PC-9 (cell line): Measurements from ENCODE around the gene TRPM5. TPM values are rescaled to one million over a fixed set of nuclear protein-coding genes. Genes with fewer than 3 reads are reported as not detected.

Experiments used
- BruUV-seq: library from RNA; stranded (reverse); fragments of 400-500 nt; replicated peaks from 2 replicates; lab custom pipeline; 2021; lab: Mats Ljungman, UMichigan
- CTCF ChIA-PET: fragments of 300-600 bp; sonication (Branson Sonifier 250); formaldehyde crosslinking; loops from one replicate; lab custom pipeline; 2022; ENCODE audit warnings: antibody characterized with exemption; lab: Charles Lee
- POLR2A ChIA-PET: fragments of 300-600 bp; sonication (Branson Sonifier 250); formaldehyde crosslinking; loops from one replicate; lab custom pipeline; 2022; ENCODE audit warnings: antibody characterized with exemption; ENCODE audit not compliant: unreplicated experiment; lab: Charles Lee
- DNase-seq, 2 experiments: peaks; one replicate each; pipeline versions ENCODE4 v3.0.0 to v3.0.0-alpha.2; 2015 to 2022; ENCODE audit warnings: mixed read lengths in 1 of 2
- H2AFZ ChIP-seq: fragments of 200-600 bp; sonication (generic); 2 replicates; pipeline ENCODE4 v1.8.1; 2017; ENCODE audit warnings: antibody characterized with exemption
- H3F3A ChIP-seq: fragments of 200-600 bp; sonication (generic); 2 replicates; pipeline ENCODE4 v1.8.1; 2017; ENCODE audit warnings: antibody characterized with exemption, mild to moderate bottlenecking, low read depth; ENCODE audit not compliant: insufficient read depth
- H3K27ac ChIP-seq: fragments of 200-600 bp; sonication (generic); 2 replicates; pipeline ENCODE4 v1.6.1; 2016; ENCODE audit warnings: mixed run types
- H3K27me3 ChIP-seq: fragments of 200-600 bp; sonication (generic); 2 replicates; pipeline ENCODE4 v1.6.1; 2016; ENCODE audit warnings: low read depth, mixed run types; ENCODE audit not compliant: insufficient read depth
- H3K36me3 ChIP-seq: fragments of 200-600 bp; sonication (generic); 2 replicates; pipeline ENCODE4 v1.6.1; 2016; ENCODE audit warnings: low read depth, mixed run types
- H3K4me1 ChIP-seq: fragments of 200-600 bp; sonication (generic); replicated peaks from 2 replicates; pipeline ENCODE4 v1.6.1; 2016; ENCODE audit warnings: mixed run types; ENCODE audit not compliant: insufficient read depth
- H3K4me2 ChIP-seq: fragments of 200-600 bp; sonication (generic); 2 replicates; pipeline ENCODE4 v1.6.1; 2017; ENCODE audit warnings: mixed run types
- H3K4me3 ChIP-seq: fragments of 200-600 bp; sonication (generic); 2 replicates; pipeline ENCODE4 v1.6.1; 2016; ENCODE audit warnings: mixed run types
- H3K79me2 ChIP-seq: fragments of 200-600 bp; sonication (generic); 2 replicates; pipeline ENCODE4 v1.6.1; 2017; ENCODE audit warnings: low read depth, mixed run types
- H3K9me2 ChIP-seq: fragments of 200-600 bp; sonication (generic); 2 replicates; pipeline ENCODE4 v1.8.1; 2017; ENCODE audit warnings: mild to moderate bottlenecking; ENCODE audit not compliant: insufficient read depth
- H3K9me3 ChIP-seq: fragments of 200-600 bp; sonication (generic); 2 replicates; pipeline ENCODE4 v1.8.1; 2016; ENCODE audit warnings: low read depth; ENCODE audit not compliant: insufficient read depth
- H4K20me1 ChIP-seq: fragments of 200-600 bp; sonication (generic); 2 replicates; pipeline ENCODE4 v1.8.1; 2017; ENCODE audit not compliant: insufficient read depth
- EZH2 ChIP-seq: fragments of 200-600 bp; sonication (generic); IDR thresholded peaks from 2 replicates; pipeline ENCODE4 v1.8.0; 2017; ENCODE audit warnings: antibody characterized with exemption, low read depth
- intact Hi-C: fragments of 100-400 bp; cut with micrococcal nuclease; formaldehyde crosslinking; loops from one replicate; pipeline ENCODE4 v1.10.0; 2022; ENCODE audit not compliant: unreplicated experiment
- total RNA-seq: library from RNA; stranded (reverse); gene quantifications from 2 replicates; pipeline ENCODE4 v1.2.3, GENCODE V29; 2021
- TF ChIP-seq, protein P1 (sequence below): fragments of 200-600 bp; sonication (generic); conservative IDR thresholded peaks from 2 replicates; pipeline ENCODE4 v1.6.1; 2017; ENCODE audit warnings: mixed run types, antibody characterized with exemption, mild to moderate bottlenecking, moderate library complexity

The TRPM5 gene
- total RNA-seq, 1 experiment from 2014 or later: not detected

DNA sequence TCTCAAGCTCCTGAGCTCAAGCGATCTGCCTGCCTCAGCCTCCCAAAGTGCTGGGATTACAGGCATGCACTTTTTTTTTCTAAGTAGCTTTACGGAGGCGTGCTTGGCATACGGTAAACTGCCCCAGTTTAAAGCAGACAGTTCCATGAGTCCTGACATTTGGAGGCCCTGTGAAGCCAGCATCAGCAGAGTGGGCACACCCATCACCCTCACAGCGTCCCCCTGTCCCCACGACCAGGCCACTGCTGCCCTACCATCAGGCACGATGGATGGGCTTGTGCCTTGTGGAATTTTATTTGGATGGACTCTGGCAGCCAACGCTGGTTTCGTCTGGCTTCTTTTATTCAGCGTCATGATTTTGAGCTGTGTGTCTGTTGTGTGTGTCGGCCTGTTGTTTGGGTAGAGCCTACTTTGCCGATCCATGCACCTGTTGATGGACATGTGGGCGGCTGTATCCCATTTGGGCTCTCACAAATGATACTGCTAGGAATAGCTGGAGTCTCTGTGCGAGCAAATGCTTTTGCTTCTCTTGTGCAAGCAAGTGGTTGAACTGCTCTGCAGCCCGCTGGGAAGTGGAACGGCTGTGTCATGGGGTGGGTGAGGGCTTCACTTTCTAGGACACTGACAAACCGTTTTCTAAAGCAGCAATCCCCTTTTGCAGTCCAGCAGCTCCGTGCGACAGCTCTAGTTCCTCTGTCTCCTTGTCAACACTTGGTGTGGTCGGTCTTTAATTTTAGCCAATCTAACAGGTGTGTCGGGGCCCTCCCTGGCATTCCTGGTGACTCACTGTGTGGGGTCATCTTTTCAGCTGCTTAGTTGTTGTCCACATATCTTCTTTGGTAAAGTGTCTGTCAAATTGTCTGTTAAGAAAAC is 24.3 kb upstream of the TRPM5 start:
- H3K4me3 ChIP-seq: no peak overlapping the region
- no peaks in the 10 kb centered on the region for H3K9me3 ChIP-seq
- H3K9me2 ChIP-seq: no peaks in the 10 kb centered on the region
- no peaks in the 10 kb centered on the region for H3F3A ChIP-seq
- no peak overlapping the region for H3K27ac ChIP-seq
- H3K79me2 ChIP-seq: no peaks in the 10 kb centered on the region
- H3K36me3 ChIP-seq: no peaks in the 10 kb centered on the region
- H2AFZ ChIP-seq: no peak overlapping the region
- no peak for DNase-seq
- TF ChIP-seq, protein P1, sequence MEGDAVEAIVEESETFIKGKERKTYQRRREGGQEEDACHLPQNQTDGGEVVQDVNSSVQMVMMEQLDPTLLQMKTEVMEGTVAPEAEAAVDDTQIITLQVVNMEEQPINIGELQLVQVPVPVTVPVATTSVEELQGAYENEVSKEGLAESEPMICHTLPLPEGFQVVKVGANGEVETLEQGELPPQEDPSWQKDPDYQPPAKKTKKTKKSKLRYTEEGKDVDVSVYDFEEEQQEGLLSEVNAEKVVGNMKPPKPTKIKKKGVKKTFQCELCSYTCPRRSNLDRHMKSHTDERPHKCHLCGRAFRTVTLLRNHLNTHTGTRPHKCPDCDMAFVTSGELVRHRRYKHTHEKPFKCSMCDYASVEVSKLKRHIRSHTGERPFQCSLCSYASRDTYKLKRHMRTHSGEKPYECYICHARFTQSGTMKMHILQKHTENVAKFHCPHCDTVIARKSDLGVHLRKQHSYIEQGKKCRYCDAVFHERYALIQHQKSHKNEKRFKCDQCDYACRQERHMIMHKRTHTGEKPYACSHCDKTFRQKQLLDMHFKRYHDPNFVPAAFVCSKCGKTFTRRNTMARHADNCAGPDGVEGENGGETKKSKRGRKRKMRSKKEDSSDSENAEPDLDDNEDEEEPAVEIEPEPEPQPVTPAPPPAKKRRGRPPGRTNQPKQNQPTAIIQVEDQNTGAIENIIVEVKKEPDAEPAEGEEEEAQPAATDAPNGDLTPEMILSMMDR: no peak
- TF ChIP-seq EZH2: no peak
- no peaks in the 10 kb centered on the region for H3K4me1 ChIP-seq
- POLR2A ChIA-PET: no interaction called here
- H4K20me1 ChIP-seq: no peaks in the 10 kb centered on the region
- no peak overlapping the region for H3K4me2 ChIP-seq
- CTCF ChIA-PET: interaction anchor here (0.7 kb wide), 1 partner anchor 59 kb away, joined by 3 read pairs; no protein-coding TSS in a partner anchor
- H3K27me3 ChIP-seq: peaks cover 6% of the 10 kb centered on the region; the same call in 1 of the 2 replicates
- intact Hi-C loops: no loop called here
- no TSS peak for BruUV-seq

DNA sequence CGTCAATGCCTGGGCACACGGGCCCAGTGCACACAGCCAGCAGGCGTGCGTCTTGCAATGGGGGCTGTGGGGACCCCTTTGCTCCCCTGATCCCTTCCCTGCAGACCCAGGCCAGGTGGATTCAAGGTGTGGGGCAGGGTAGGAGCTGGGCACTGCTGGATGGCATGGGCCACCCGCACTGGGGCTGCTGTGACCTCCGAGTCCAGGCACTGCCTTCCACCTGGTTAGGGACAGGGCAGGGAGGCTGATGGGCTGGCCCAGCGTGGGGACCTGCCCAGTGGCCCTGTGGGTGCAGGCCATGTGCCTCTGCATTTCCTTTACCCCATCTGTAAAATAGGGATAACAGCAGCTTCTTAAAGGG is 23.4 kb upstream of the TRPM5 start:
- Histone ChIP-seq H3K4me2 (no peak overlapping the region), H3K9me3 (no peaks in the 10 kb centered on the region), H4K20me1 (no peaks in the 10 kb centered on the region), H3K27ac (no peak overlapping the region), H2AFZ (no peak overlapping the region), H3K79me2 (no peaks in the 10 kb centered on the region), H3K9me2 (no peaks in the 10 kb centered on the region), H3F3A (no peaks in the 10 kb centered on the region), H3K36me3 (no peaks in the 10 kb centered on the region), H3K4me3 (no peak overlapping the region), H3K27me3 (peaks cover 6% of the 10 kb centered on the region; the same call in 1 of the 2 replicates), H3K4me1 (no peaks in the 10 kb centered on the region)
- TF ChIP-seq EZH2: no peak
- TF ChIP-seq, protein P1: no peak
- CTCF ChIA-PET: no interaction called here
- intact Hi-C loops: no loop called here
- POLR2A ChIA-PET: no interaction called here
- no TSS peak for BruUV-seq
- DNase-seq: no peak

DNA sequence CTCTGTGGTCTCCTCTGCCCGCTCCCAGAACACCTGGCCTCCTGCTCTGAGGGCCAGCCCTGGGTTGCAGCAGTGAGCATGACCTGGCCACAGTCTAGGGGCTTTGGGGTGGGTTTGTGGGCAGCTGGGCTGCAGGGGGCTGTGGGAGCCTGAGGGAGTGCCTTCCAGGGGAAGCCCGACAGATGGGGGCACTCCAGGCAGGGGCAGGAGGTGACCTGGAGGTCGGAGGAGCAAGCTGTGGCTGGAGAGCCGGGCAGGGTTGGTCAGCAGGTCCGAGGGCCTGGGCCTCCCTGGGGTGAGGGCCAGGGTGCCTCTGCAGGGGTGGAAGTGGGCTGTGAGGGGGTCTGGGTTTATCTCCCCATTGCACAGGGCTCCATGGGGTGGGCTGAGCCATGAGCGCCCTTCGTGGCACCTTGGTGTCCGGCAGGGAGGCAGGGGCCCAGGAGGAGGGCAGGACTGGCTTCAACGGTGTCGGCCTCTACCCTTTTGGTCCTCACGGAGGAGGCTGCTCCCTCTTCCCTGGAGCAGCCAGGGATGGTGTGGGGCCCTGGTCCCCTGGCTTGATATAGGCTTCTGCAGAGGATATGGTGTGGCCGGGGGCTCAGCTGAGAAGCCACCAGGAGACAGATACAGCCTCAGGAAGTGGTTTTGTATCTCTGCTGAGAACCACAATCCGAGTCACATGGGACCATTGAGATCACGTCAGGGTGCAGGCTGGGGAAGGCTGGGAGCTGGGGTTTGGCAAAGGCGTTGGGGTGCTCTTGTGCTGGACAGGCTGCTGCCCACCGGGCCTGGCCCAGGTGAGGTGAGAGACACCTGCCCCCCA is 22.8 kb upstream of the TRPM5 start:
- H3K4me3 ChIP-seq: no peak overlapping the region
- ChIA-PET POLR2A (no interaction called here), CTCF (no interaction called here)
- H3K79me2 ChIP-seq: no peaks in the 10 kb centered on the region
- BruUV-seq: no TSS peak
- no peaks in the 10 kb centered on the region for H3K4me1 ChIP-seq
- H3K27ac ChIP-seq: no peak overlapping the region
- intact Hi-C loops: no loop called here
- no peaks in the 10 kb centered on the region for H3K9me2 ChIP-seq
- no peaks in the 10 kb centered on the region for H3K36me3 ChIP-seq
- no peak overlapping the region for H2AFZ ChIP-seq
- H3F3A ChIP-seq: no peaks in the 10 kb centered on the region
- no peaks in the 10 kb centered on the region for H4K20me1 ChIP-seq
- H3K4me2 ChIP-seq: no peak overlapping the region
- DNase-seq: no peak
- H3K27me3 ChIP-seq: peaks cover 6% of the 10 kb centered on the region; the same call in 1 of the 2 replicates
- no peaks in the 10 kb centered on the region for H3K9me3 ChIP-seq
- no peak for TF ChIP-seq EZH2
- TF ChIP-seq, protein P1: no peak
